Inferior parietal cortex (tissue), 1 donor: Measurements from ENCODE around the gene BEND2.

Experiments used
- DNase-seq: peaks from one replicate; pipeline ENCODE4 v3.0.0-alpha.2; 2016; ENCODE audit errors: extremely low spot score

The BEND2 gene

DNA sequence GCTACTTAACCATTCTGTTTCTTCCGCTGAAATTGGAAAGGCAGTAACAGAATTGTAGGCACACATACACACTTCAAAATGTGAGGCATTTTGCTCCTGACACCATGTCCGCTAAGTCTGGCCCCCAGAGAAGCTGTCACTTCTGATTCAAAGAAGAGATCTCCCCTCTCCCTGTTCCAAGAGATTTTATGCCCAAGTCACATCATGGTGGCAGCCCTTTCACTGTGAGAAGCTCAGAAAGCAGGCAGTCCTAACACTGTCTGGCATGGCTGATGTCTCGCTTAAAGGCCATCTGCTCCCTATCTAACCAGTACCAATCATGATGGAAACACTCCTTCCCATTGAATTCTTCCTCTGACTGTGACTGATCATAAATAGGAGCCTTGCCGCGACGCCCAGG is 83.9 kb downstream of the BEND2 start:
- DNase-seq = no peak

- no peak for DNase-seq
Observed at GRCh38 chrX:18133605-18134004, 87.1 kb downstream of the BEND2 start.

- DNase-seq = no peak
Observed at GRCh38 chrX:18129690-18130089, 91.0 kb downstream of the BEND2 start.

- DNase-seq = no peak
Observed at GRCh38 chrX:18126971-18127370, 93.7 kb downstream of the BEND2 start.

DNA sequence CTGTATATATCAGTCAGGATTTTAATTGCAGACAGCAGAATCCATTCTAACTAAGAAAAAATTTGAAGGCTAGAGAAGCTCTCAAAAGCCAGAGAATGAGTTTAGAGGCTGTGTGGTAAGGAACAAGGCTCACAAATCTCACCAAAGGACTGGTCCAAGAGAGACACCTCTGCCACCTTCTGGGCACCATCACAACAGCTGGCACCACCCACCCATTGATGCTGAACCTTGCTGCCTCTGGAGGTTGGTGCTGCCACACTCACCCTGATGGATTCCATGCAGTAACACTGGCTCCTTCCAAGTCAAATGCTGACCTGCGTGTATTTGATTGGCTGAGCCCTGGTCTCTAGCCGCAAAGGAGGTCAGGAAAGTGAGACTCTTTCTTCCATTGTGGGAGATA is 100.8 kb downstream of the BEND2 start:
- no peak for DNase-seq
